Ishikawa (cell line): ENCODE measurements around the gene NPAS3.

Experiments
- CEBPB ChIP-seq: IDR thresholded peaks from 2 replicates; pipeline ENCODE4 v1.6.1; 2012
- CREB1 ChIP-seq: IDR thresholded peaks from 2 replicates; pipeline ENCODE4 v1.6.1; 2012; ENCODE audit warnings: low read depth
- EGR1 ChIP-seq: IDR thresholded peaks from 2 replicates; pipeline ENCODE4 v1.6.1; 2012
- EP300 ChIP-seq: IDR thresholded peaks from 2 replicates; pipeline ENCODE4 v1.6.1; 2012; ENCODE audit warnings: borderline replicate concordance
- FOXM1 ChIP-seq: IDR thresholded peaks from 2 replicates; pipeline ENCODE4 v1.6.1; 2012; ENCODE audit warnings: low read depth, borderline replicate concordance
- MAX ChIP-seq: IDR thresholded peaks from 2 replicates; pipeline ENCODE4 v1.6.1; 2012
- NFIC ChIP-seq: IDR thresholded peaks from 2 replicates; pipeline ENCODE4 v1.6.1; 2012
- RAD21 ChIP-seq: IDR thresholded peaks from 2 replicates; pipeline ENCODE4 v1.6.1; 2012; ENCODE audit warnings: low read depth
- REST ChIP-seq: IDR thresholded peaks from 2 replicates; pipeline ENCODE4 v1.6.1; 2012; ENCODE audit warnings: low read depth, mild to moderate bottlenecking
- TAF1 ChIP-seq: IDR thresholded peaks from 2 replicates; pipeline ENCODE4 v1.6.1; 2012; ENCODE audit warnings: low read depth, mild to moderate bottlenecking
- TCF12 ChIP-seq: IDR thresholded peaks from 2 replicates; pipeline ENCODE4 v1.6.1; 2012; ENCODE audit warnings: low read depth
- TEAD4 ChIP-seq: IDR thresholded peaks from 2 replicates; pipeline ENCODE4 v1.6.1; 2012
- USF1 ChIP-seq: IDR thresholded peaks from 2 replicates; pipeline ENCODE4 v1.6.1; 2012
- YY1 ChIP-seq: IDR thresholded peaks from 2 replicates; pipeline ENCODE4 v1.6.1; 2012; ENCODE audit warnings: low read depth
- ZBTB7A ChIP-seq: IDR thresholded peaks from 2 replicates; pipeline ENCODE4 v1.6.1; 2012; ENCODE audit warnings: low read depth

The NPAS3 gene

GRCh38 chr14:33548606-33549005 lies 609.9 kb downstream of the NPAS3 start:
- TF ChIP-seq TCF12: no peak
- TF ChIP-seq FOXM1: no peak
- TF ChIP-seq NFIC: no peak
- no peak for TF ChIP-seq CREB1
- TF ChIP-seq TAF1: no peak
- TF ChIP-seq MAX: no peak
- no peak for TF ChIP-seq USF1
- no peak for TF ChIP-seq CEBPB
- no peak for TF ChIP-seq EGR1
- TF ChIP-seq ZBTB7A: no peak
- no peak for TF ChIP-seq RAD21
- TF ChIP-seq REST: no peak
- TF ChIP-seq EP300: no peak
- no peak for TF ChIP-seq TEAD4
- TF ChIP-seq YY1: no peak

- no peak for TF ChIP-seq TEAD4
- peak; percentile 49; the same call in 1 of the 2 replicates for TF ChIP-seq TCF12
- 0 out of 2 replicates have a peak, but pooled peaks have one; percentile 27 for TF ChIP-seq MAX
- no peak for TF ChIP-seq CEBPB
- no peak for TF ChIP-seq ZBTB7A
Measured at GRCh38 chr14:33551963-33552362, 613.3 kb downstream of the NPAS3 start.

DNA sequence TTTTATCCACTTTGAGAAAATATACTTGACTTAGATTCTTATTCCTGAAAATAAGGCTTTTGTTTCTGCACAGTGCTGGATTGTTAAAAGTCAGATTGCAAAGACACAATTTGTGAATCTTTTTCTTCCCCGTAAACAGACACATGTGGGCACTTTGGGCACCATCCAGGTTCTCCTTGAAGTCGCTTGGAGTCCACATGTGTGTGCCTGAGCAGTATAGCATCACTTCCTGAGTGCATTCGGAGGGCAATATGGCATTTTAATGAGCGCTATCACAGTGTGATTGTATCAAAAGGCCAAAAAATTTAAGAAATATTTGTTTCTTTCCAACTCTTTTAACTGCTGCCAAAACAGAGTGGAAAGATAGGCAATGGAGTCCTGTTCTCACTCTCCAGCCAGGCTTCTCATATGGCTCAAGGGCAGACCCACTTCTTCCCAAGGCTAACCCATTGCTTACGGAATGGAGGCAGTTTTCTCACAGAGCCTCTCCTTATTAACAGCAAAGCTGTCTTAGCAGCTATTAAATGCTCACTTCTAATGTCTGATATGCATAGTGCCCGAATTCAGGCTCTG lies 615.1 kb downstream of the NPAS3 start:
- TF ChIP-seq EGR1 (no peak), ZBTB7A (no peak), EP300 (no peak), USF1 (no peak), TEAD4 (no peak), CREB1 (no peak), REST (no peak), CEBPB (no peak), FOXM1 (no peak), YY1 (no peak), NFIC (no peak), TCF12 (no peak), RAD21 (no peak), MAX (no peak), TAF1 (no peak)

- no peak for TF ChIP-seq TAF1
- TF ChIP-seq MAX: no peak
- no peak for TF ChIP-seq REST
- TF ChIP-seq USF1: no peak
- TF ChIP-seq TCF12: no peak
Measured at GRCh38 chr14:33554988-33555387, 616.3 kb downstream of the NPAS3 start.
